Peyer's patch (tissue), 4 donors: Measurements from ENCODE around the gene DRC3. TPM values are rescaled to one million over a fixed set of nuclear protein-coding genes. Genes with fewer than 3 reads are reported as not detected.

Source experiments
- DNase-seq, 3 donors: peaks; one replicate each; pipeline ENCODE4 v3.0.0-alpha.2; 2017 to 2019
- H3K27ac ChIP-seq, 4 donors: fragments of 200-600 bp; sonication (generic); one replicate each; pipeline ENCODE4 v1.5.1; 2016 to 2019
- H3K27me3 ChIP-seq, 2 donors: fragments of 200-600 bp; sonication (generic); one replicate each; pipeline ENCODE4 v1.5.1; 2019
- H3K36me3 ChIP-seq, 3 donors: fragments of 200-600 bp; sonication (generic); one replicate each; pipeline ENCODE4 v1.5.1; 2016 to 2019
- H3K4me1 ChIP-seq, 4 donors: fragments of 200-600 bp; sonication (generic); one replicate each; pipeline ENCODE4 v1.5.1; 2016 to 2019
- H3K4me3 ChIP-seq, 4 donors: fragments of 200-600 bp; sonication (generic); 1 replicate in 3 of 4; 2 replicates in 1 of 4; pipeline ENCODE4 v1.5.1; 2016 to 2019; ENCODE audit warnings: mild to moderate bottlenecking in 1 of 4
- H3K9me3 ChIP-seq, 4 donors: fragments of 200-600 bp; sonication (generic); one replicate each; pipeline ENCODE4 v1.5.1; 2016 to 2019; ENCODE audit warnings: mild to moderate bottlenecking in 1 of 4
- CTCF ChIP-seq, 6 experiments: fragments of 450-650 bp in 4 of 6; fragments of 200-600 bp in 2 of 6; sonication (generic) in 1 of 6; IDR thresholded peaks; one replicate each; pipeline ENCODE4 v1.5.1; 2017 to 2019; ENCODE audit warnings: antibody characterized with exemption in 6 of 6, mild to moderate bottlenecking in 3 of 6, moderate library complexity in 1 of 6
- POLR2A ChIP-seq, 2 donors: fragments of 450-650 bp; IDR thresholded peaks; one replicate each; pipeline ENCODE4 v1.5.1; 2017; ENCODE audit warnings: antibody characterized with exemption in 2 of 2, mild to moderate bottlenecking in 2 of 2, moderate library complexity in 2 of 2
- total RNA-seq, 4 donors: library from RNA; depleted of rRNA; stranded (reverse); fragments of >200 nt; gene quantifications; one replicate each; pipeline ENCODE4 v1.1.0, GENCODE V29; 2016

The DRC3 gene
- total RNA-seq, 4 donors from 2014 or later = 0.57 to 6.3 (median 5.8) TPM; not detected in 1

DNA sequence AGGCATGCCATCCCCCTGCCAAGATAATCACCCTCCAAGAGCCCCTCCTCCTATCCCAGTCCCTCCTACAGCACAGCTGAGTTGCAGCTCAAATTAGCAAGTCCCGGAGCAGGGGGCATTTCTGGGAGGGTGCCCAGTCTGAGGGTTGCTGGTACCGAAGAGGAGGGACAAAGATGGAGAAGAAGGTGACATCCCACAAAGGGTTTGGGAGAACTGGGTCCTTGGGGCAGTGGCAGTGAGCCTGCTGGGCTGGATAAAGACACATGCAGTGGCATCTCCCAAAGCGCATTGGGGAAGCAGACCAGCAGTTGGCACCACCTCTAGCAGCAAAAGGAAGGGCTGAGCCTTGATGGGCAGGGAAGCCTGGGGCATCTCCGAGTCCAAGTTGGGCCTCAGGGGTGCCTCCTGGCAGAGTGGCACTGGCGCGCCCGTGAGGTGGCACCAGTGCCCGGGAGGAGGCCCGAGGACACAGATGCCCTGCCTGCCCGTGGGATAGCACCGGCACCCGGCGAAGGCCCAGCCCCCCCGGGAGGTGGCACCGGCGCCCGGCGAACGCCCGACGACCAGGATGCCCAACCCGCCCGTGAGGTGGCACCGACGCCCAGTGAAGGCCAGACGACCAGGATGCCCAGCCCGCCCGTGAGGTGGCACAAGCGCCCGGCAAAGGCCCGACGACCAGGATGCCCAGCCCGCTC is 1.1 kb upstream of the DRC3 start:
- Histone ChIP-seq H3K27me3 (no peaks in the 10 kb centered on the region), H3K9me3 (no peaks in the 10 kb centered on the region), H3K36me3 (no peaks in the 10 kb centered on the region), H3K27ac (peak overlapping the region; percentile 83 to 89 (median 88)), H3K4me1 (peaks cover 0 to 14% (median 4%) of the 10 kb centered on the region in 4 donors), H3K4me3 (peak overlapping the region; percentile 65 to 97 (median 74))
- peak in 1 of 3 donors; percentile 59 for DNase-seq
- TF ChIP-seq CTCF (IDR thresholded peaks at IDR 0.05) (no peak), POLR2A (IDR thresholded peaks at IDR 0.05) (no peak)

GRCh38 chr17:17972952-17973254 is 241 bp downstream of the DRC3 start:
- Histone ChIP-seq H3K9me3 (no peaks in the 10 kb centered on the region), H3K27ac (peak overlapping the region in 1 of 4 donors; percentile 29), H3K36me3 (no peaks in the 10 kb centered on the region), H3K4me1 (peaks cover 0 to 14% (median 4%) of the 10 kb centered on the region in 4 donors), H3K27me3 (no peaks in the 10 kb centered on the region), H3K4me3 (peak overlapping the region; percentile 24 to 97 (median 52))
- no peak for DNase-seq
- TF ChIP-seq POLR2A (IDR thresholded peaks at IDR 0.05) (no peak), CTCF (IDR thresholded peaks at IDR 0.05) (no peak)

GRCh38 chr17:17975436-17975835 is 2.8 kb downstream of the DRC3 start:
- no peaks in the 10 kb centered on the region for H3K36me3 ChIP-seq
- H3K4me3 ChIP-seq = no peak overlapping the region
- TF ChIP-seq POLR2A (IDR thresholded peaks at IDR 0.05) = no peak
- no peak for TF ChIP-seq CTCF (IDR thresholded peaks at IDR 0.05)
- DNase-seq = no peak
- H3K4me1 ChIP-seq = peaks cover 0 to 14% (median 4%) of the 10 kb centered on the region in 4 donors
- H3K27me3 ChIP-seq = no peaks in the 10 kb centered on the region
- H3K27ac ChIP-seq = no peak overlapping the region
- H3K9me3 ChIP-seq = no peaks in the 10 kb centered on the region

DNA sequence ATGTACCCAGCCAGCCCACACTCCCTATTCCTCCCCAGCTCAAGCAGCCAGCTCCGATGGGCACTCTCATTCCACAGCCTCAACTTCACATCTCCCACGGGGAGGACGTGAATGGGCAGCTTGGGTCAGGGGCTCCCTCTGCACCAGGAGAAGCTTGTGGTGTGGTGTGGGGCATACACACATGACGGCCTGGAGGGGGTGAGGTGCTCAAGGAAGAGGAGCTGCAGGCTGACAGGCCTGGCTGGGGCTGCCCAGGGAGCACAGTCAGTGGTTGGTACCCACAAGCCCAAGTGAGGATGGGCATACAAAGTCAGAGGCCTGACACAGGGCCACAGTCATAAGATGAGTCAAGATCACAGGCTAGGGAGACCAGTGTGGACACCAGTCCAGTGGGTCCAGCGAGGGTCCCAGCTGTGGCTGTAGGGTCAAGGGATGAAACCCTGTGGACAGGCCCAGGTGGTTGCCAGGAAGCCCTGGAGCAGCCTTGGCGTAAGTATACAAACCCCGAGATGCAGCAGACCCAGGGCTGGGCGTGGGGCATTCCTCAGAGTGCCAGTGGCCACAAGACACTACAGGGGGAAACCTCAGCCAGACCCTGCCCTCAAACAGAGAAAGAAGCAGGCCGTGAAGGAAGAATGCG is 4.4 kb downstream of the DRC3 start:
- Histone ChIP-seq H3K9me3 (no peaks in the 10 kb centered on the region), H3K27ac (no peak overlapping the region), H3K27me3 (no peaks in the 10 kb centered on the region), H3K4me1 (peaks cover 0 to 6% (median 0%) of the 10 kb centered on the region in 4 donors), H3K4me3 (no peak overlapping the region), H3K36me3 (no peaks in the 10 kb centered on the region)
- DNase-seq = no peak
- TF ChIP-seq CTCF (IDR thresholded peaks at IDR 0.05) (no peak), POLR2A (IDR thresholded peaks at IDR 0.05) (no peak)

DNA sequence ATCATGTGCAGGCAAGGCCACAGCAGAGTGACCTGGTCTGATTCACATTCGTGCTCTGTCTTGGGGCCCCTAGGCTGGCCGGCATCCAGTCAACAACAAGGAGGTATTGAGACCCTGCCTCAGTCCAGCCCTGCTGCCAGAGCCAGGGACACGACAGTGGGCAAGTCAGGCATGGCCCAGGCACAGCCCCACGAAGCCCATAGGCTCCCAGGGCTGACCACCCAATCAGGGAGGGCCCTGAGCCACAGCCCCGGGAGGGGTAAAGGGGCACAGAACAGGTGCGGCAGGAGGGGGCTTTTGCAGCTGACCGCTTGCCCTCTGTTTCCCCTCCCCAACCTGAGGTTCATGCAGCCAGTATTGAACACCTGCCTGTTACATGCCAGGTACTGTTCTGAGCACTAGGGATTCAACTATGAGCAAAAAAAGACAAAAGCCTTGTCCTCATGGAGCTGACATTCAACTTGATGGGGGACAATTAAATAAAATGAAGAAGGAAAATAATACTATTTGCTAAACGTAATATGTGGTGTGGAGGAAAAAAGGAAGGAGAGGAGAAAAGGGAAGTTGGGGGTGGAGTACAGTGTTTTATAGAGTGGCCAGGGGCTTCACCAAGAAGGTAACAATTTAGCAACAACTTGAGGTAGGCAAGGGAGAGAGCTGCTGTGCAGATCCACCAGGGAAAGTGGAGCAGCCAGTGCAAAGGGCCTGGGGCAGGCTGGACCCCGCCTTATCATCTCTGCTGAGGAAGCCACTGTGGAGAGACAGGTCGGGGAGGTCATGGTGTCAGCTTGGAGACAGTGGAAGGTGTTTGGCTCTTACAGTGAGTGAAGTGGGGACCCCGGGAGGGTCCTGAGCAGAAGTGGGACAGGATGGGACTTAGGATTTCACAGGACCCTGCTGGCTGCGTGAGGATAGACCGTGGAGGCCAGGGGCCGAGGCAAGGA is 6.1 kb downstream of the DRC3 start:
- Histone ChIP-seq H3K27me3 (no peaks in the 10 kb centered on the region), H3K4me1 (no peaks in the 10 kb centered on the region), H3K9me3 (no peaks in the 10 kb centered on the region), H3K4me3 (no peak overlapping the region), H3K36me3 (no peaks in the 10 kb centered on the region), H3K27ac (no peak overlapping the region)
- no peak for DNase-seq
- no peak for TF ChIP-seq POLR2A (IDR thresholded peaks at IDR 0.05)
- TF ChIP-seq CTCF (IDR thresholded peaks at IDR 0.05) = no peak
